Measurements from ENCODE around the gene KRT7.

DNA sequence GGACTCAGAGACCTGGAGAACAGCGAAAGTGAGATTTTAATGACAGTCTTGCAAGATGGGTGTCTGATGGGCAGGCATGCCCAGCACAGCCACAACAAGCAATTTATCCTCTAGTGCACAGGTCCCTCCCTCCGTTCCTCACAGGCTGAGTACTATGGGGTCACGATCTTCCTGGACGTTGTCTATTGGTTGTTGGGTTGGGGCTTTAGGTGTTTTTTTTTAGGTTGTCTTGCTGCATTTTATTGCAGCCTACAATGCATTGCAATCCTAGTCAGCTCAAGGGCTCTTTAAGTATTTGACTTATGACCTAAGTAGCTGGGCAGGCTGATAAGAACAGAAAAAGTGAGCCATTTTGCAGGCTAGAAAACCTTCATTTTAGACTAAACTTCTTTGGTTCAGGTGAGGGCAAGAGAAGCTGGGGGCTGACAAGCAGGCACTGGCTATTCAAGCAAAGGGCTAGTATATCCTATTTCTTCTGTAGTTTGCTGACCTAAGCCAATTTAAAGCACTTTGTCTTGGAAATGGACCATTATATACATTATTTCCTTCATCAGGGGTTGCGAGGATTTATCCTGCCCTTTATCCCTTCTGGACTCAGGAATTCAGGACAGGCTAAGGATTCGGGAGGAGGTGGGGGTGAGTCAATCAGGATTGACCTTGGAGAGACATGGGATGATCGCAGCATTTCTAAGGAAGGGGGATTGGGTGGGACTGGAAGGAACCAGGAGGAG, 6.0 kb downstream of the KRT7 start:
- TF ChIP-seq YY1 (IDR thresholded peaks at IDR 0.05; ENCODE audit: insufficient read depth, insufficient read length): no peak
- TF ChIP-seq ZNF274 (IDR thresholded peaks at IDR 0.05; ENCODE audit: low read depth, low read length): no peak
